MM.1S (cell line): Measurements from ENCODE around the gene OGDHL.

ENCODE experiments used
- EZH2 ChIP-seq: fragments of 300-600 bp; sonication (generic); optimal IDR thresholded peaks from 2 replicates; pipeline ENCODE3; 2017; ENCODE audit warnings: low read depth, mild to moderate bottlenecking, antibody characterized with exemption, low read length, mixed read lengths
- EZH2phosphoT487 ChIP-seq: fragments of 300-600 bp; sonication (generic); IDR thresholded peaks from 2 replicates; pipeline ENCODE4 v1.6.1; 2018; ENCODE audit warnings: antibody characterized with exemption, low read length
- TF ChIP-seq, protein P1 (sequence below): fragments of 300-600 bp; sonication (generic); IDR thresholded peaks from 2 replicates; pipeline ENCODE4 v1.5.1; 2016; ENCODE audit warnings: antibody characterized with exemption, low read length, mixed read lengths

DNA sequence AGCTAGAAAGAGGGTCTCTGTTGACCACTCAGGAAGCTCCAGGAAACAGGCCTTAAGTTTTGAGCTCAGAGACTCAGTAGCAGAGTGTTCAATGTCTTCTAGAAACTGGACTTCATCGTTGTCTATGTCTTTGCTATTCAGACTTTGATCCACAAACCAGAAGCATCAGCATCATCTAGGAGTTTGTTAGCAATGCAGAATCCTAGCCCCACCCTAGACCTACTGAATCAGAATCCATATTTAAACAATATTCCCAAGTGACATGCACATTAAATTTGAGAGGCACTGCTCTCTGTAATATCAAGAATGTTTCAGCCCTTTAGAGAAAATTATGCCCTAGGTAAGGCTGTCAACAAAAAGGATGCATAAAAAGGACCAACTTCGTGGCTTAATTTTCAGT, 12.9 kb upstream of the OGDHL start:
- TF ChIP-seq, protein P1, sequence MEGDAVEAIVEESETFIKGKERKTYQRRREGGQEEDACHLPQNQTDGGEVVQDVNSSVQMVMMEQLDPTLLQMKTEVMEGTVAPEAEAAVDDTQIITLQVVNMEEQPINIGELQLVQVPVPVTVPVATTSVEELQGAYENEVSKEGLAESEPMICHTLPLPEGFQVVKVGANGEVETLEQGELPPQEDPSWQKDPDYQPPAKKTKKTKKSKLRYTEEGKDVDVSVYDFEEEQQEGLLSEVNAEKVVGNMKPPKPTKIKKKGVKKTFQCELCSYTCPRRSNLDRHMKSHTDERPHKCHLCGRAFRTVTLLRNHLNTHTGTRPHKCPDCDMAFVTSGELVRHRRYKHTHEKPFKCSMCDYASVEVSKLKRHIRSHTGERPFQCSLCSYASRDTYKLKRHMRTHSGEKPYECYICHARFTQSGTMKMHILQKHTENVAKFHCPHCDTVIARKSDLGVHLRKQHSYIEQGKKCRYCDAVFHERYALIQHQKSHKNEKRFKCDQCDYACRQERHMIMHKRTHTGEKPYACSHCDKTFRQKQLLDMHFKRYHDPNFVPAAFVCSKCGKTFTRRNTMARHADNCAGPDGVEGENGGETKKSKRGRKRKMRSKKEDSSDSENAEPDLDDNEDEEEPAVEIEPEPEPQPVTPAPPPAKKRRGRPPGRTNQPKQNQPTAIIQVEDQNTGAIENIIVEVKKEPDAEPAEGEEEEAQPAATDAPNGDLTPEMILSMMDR: no peak
- TF ChIP-seq EZH2 (no peak), EZH2phosphoT487 (no peak)
